Choroid plexus epithelial cell (primary cell): ENCODE results near the gene CLIC6.
A peak's percentile ranks its signal among the peaks of the same experiment; 100 is the strongest.

Experiments
- DNase-seq: peaks from one replicate; pipeline ENCODE4 v3.0.0-alpha.2; 2010; ENCODE audit warnings: low read depth
- H3K4me3 ChIP-seq: 2 replicates; pipeline ENCODE4 v1.5.1; 2011; ENCODE audit warnings: low read depth, mild to moderate bottlenecking, control low read depth, low read length, moderate library complexity
- TF ChIP-seq, protein P1 (sequence below): conservative IDR thresholded peaks from 2 replicates; pipeline ENCODE4 v1.5.1; 2011; ENCODE audit warnings: low read depth, mild to moderate bottlenecking, control low read depth, inconsistent platforms, low read length, moderate library complexity

Gene CLIC6

DNA sequence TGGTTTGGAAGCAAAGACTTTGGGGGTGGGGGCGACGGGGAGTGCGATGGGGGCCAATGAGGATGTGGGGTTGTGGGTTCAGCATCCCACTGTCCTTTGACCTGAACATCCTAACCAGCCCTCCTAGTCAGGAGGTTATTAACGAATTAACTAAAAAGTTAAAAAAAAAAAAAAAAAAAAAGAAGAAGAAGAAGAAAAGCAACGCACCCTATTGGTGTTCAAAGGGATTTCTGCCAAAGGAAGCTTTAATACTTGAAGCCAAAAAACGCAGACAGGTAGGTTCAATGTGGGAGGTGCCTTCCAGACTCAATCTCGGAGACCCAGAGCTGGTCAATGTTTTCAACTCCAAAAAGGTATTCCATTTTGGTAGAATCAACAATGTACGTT lies 2.2 kb downstream of the CLIC6 start:
- no peak for DNase-seq
- TF ChIP-seq, protein P1, sequence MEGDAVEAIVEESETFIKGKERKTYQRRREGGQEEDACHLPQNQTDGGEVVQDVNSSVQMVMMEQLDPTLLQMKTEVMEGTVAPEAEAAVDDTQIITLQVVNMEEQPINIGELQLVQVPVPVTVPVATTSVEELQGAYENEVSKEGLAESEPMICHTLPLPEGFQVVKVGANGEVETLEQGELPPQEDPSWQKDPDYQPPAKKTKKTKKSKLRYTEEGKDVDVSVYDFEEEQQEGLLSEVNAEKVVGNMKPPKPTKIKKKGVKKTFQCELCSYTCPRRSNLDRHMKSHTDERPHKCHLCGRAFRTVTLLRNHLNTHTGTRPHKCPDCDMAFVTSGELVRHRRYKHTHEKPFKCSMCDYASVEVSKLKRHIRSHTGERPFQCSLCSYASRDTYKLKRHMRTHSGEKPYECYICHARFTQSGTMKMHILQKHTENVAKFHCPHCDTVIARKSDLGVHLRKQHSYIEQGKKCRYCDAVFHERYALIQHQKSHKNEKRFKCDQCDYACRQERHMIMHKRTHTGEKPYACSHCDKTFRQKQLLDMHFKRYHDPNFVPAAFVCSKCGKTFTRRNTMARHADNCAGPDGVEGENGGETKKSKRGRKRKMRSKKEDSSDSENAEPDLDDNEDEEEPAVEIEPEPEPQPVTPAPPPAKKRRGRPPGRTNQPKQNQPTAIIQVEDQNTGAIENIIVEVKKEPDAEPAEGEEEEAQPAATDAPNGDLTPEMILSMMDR, result no peak
- no peak overlapping the region for H3K4me3 ChIP-seq

- no peak overlapping the region for H3K4me3 ChIP-seq
- TF ChIP-seq, protein P1, result no peak
These were observed 2.7 kb downstream of the CLIC6 start for GRCh38 chr21:34671462-34671861.

DNA sequence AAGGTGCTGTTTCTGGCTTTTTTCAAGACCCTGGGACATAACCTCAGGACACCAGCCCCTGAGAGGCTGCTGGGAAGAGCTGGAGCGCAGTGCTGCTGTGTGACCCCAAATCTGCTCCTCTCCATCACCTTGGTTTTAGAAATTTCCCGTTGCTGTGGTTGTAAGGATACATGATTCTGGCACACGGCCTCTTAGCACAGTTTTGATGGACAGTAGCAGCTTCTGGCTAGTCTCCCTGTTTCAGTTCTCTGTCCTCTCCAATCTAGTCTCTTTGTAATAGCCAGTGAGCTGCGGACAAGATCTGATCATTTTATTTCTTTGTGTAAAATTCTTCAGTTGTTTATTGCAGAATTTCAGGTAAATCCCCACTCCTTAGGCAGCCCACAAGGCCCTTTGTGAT lies 3.1 kb downstream of the CLIC6 start:
- DNase-seq, result no peak
- H3K4me3 ChIP-seq, result no peak overlapping the region
- TF ChIP-seq, protein P1, result no peak

More at GRCh38 chr21:34671462-34671861, 2.7 kb downstream of the CLIC6 start:
- peak; percentile 3 for DNase-seq

- H3K4me3 ChIP-seq, result no peak overlapping the region
- DNase-seq, result no peak
- TF ChIP-seq, protein P1, result no peak
These were observed 4.2 kb downstream of the CLIC6 start for GRCh38 chr21:34673006-34673405.

DNA sequence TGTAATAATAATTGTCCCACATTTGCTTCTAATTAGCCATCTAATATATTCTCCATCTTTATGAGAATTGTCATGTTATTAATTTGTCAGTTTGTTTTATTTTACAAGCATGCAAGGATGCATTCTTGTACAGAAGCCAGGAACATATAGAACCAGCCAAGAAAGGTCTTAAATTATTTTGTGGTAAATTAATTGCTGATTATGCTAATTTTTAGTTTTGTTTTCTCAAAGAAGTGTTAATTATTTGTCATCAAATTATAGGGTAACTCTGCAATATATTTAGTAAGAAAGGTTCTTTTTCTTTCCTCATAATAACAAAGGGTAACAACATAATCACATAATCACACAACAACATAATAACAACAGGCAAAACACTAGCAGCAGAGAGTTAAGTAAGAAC lies 5.7 kb downstream of the CLIC6 start:
- DNase-seq, result no peak
- no peak overlapping the region for H3K4me3 ChIP-seq
- TF ChIP-seq, protein P1, result no peak

GRCh38 chr21:34675871-34676270 lies 7.1 kb downstream of the CLIC6 start:
- DNase-seq, result no peak
- TF ChIP-seq, protein P1, result no peak
- H3K4me3 ChIP-seq, result no peak overlapping the region

DNA sequence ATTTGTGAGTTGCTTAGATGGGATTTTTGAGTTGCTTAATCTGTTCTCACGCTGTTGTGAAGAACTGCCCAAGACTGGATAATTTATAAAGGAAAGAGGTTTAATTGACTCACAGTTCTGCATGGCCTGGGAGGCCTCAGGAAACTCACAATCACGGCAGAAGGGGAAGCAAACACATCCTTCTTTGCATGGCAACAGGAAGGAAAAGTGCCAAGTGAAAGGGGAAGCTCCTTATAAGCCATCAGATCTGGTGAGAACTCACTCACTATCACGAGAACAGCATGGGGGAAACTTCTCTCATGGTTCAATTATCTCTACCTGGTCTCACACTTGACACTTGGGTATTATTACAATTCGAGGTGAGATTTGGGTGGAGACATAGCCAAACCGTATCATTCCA lies 10.3 kb downstream of the CLIC6 start:
- TF ChIP-seq, protein P1, result no peak
- no peak overlapping the region for H3K4me3 ChIP-seq
- no peak for DNase-seq
